H1 (cell line): ENCODE measurements around the gene ZNF213.
"Not testable (repeated sequence)": the region's sequence is repeated elsewhere in the genome, so short reads cannot be mapped to it uniquely, and the experiment has no call there.

Experiments
- CHD2 ChIP-seq: IDR thresholded peaks from 2 replicates; pipeline ENCODE4 v1.6.1; 2012; ENCODE audit warnings: low read length, improper control_type of control experiment
- EGR1 ChIP-seq: IDR thresholded peaks from 2 replicates; pipeline ENCODE4 v1.6.1; 2011; ENCODE audit warnings: low read depth, low read length, borderline replicate concordance
- EP300 ChIP-seq, 2 experiments: IDR thresholded peaks; 1 replicate in 1 of 2; 2 replicates in 1 of 2; pipeline ENCODE4 v1.6.1; 2011 to 2012; ENCODE audit warnings: low read depth in 2 of 2, low read length in 2 of 2, mild to moderate bottlenecking in 2 of 2, borderline replicate concordance in 1 of 2, inconsistent platforms in 1 of 2, moderate library complexity in 1 of 2
- FOSL1 ChIP-seq: IDR thresholded peaks from 2 replicates; pipeline ENCODE4 v1.6.1; 2011; ENCODE audit warnings: mild to moderate bottlenecking, low read depth, low read length, moderate library complexity; ENCODE audit not compliant: insufficient read depth
- NRF1 ChIP-seq: IDR thresholded peaks from 2 replicates; pipeline ENCODE4 v1.6.1; 2011; ENCODE audit warnings: mild to moderate bottlenecking, low read depth, low read length, improper control_type of control experiment
- POLR2AphosphoS5 ChIP-seq: IDR thresholded peaks from 2 replicates; pipeline ENCODE4 v1.6.1; 2011; ENCODE audit warnings: low read depth, low read length
- RAD21 ChIP-seq, 2 experiments: IDR thresholded peaks in 1 of 2; conservative IDR thresholded peaks in 1 of 2; 2 replicates each; pipeline ENCODE4 v1.6.1; 2011; ENCODE audit warnings: low read depth in 2 of 2, low read length in 2 of 2, improper control_type of control experiment in 1 of 2, inconsistent platforms in 1 of 2, mild to moderate bottlenecking in 1 of 2, moderate library complexity in 1 of 2
- RFX5 ChIP-seq: IDR thresholded peaks from 2 replicates; pipeline ENCODE4 v1.6.1; 2011; ENCODE audit warnings: low read depth, low read length, improper control_type of control experiment, borderline replicate concordance
- SIRT6 ChIP-seq: IDR thresholded peaks from one replicate; pipeline ENCODE4 v1.7.1; 2012; ENCODE audit warnings: low read length, inconsistent platforms
- SUZ12 ChIP-seq: fragments of 200-600 bp; sonication (generic); IDR thresholded peaks from 2 replicates; pipeline ENCODE4 v1.6.1; 2012; ENCODE audit warnings: mild to moderate bottlenecking, inconsistent platforms, low read length, moderate library complexity, mixed read lengths
- YY1 ChIP-seq: IDR thresholded peaks from 2 replicates; pipeline ENCODE4 v1.6.1; 2011; ENCODE audit warnings: low read depth, mild to moderate bottlenecking, low read length
- ZNF274 ChIP-seq: IDR thresholded peaks from 2 replicates; pipeline ENCODE4 v1.7.0; 2012; ENCODE audit warnings: low read length, borderline replicate concordance; ENCODE audit errors: extremely low read depth
- TF ChIP-seq, protein P1 (sequence below), 3 experiments: IDR thresholded peaks; 1 replicate in 2 of 3; 2 replicates in 1 of 3; pipeline versions ENCODE4 v1.5.1 to v1.6.1; 2011; ENCODE audit warnings: low read length in 3 of 3, mild to moderate bottlenecking in 3 of 3, inconsistent platforms in 2 of 3, low read depth in 1 of 3, moderate library complexity in 1 of 3; ENCODE audit not compliant: insufficient read depth in 1 of 3; ENCODE audit errors: control extremely low read depth in 1 of 3
- TF ChIP-seq, protein P2 (sequence below): IDR thresholded peaks from 2 replicates; pipeline ENCODE4 v1.6.1; 2011; ENCODE audit warnings: low read length, improper control_type of control experiment

DNA sequence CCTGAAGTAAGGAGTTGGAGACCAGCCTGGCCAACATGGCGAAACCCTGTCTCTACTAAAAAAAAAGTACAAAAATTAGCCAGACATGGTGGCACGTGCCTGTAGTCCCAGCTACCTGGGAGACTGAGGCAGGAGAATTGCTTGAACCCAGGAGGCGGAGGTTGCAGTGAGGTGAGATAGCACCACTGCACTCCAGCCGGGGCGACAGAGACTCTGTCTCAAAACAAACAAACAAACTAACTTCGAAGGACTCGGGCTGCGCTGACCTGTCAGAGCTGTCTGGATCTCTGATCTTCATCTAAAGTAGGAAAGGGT lies 47.4 kb downstream of the ZNF213 start:
- not testable (repeated sequence) for TF ChIP-seq ZNF274; NRF1; EP300 (IDR thresholded peaks at IDR 0.05; ENCODE audit: borderline replicate concordance in 1 of 2, low read depth in 2 of 2, low read length in 2 of 2); POLR2AphosphoS5; EGR1; CHD2; SUZ12; YY1; FOSL1; RFX5; RAD21 (IDR thresholded peaks at IDR 0.05 in 1 of 2, conservative IDR thresholded peaks at IDR 0.05 in 1 of 2; ENCODE audit: low read depth in 2 of 2, low read length in 2 of 2); SIRT6
- TF ChIP-seq, protein P1, sequence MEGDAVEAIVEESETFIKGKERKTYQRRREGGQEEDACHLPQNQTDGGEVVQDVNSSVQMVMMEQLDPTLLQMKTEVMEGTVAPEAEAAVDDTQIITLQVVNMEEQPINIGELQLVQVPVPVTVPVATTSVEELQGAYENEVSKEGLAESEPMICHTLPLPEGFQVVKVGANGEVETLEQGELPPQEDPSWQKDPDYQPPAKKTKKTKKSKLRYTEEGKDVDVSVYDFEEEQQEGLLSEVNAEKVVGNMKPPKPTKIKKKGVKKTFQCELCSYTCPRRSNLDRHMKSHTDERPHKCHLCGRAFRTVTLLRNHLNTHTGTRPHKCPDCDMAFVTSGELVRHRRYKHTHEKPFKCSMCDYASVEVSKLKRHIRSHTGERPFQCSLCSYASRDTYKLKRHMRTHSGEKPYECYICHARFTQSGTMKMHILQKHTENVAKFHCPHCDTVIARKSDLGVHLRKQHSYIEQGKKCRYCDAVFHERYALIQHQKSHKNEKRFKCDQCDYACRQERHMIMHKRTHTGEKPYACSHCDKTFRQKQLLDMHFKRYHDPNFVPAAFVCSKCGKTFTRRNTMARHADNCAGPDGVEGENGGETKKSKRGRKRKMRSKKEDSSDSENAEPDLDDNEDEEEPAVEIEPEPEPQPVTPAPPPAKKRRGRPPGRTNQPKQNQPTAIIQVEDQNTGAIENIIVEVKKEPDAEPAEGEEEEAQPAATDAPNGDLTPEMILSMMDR (IDR thresholded peaks at IDR 0.05; ENCODE audit: control extremely low read depth in 1 of 3, insufficient read depth in 1 of 3, low read depth in 1 of 3, low read length in 3 of 3), result not testable (repeated sequence)
- TF ChIP-seq, protein P2, sequence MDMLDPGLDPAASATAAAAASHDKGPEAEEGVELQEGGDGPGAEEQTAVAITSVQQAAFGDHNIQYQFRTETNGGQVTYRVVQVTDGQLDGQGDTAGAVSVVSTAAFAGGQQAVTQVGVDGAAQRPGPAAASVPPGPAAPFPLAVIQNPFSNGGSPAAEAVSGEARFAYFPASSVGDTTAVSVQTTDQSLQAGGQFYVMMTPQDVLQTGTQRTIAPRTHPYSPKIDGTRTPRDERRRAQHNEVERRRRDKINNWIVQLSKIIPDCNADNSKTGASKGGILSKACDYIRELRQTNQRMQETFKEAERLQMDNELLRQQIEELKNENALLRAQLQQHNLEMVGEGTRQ, result not testable (repeated sequence)
